Smooth muscle cell of the brain vasculature (primary cell): ENCODE results near the gene EFHD1.
"Not testable (repeated sequence)": the region's sequence is repeated elsewhere in the genome, so short reads cannot be mapped to it uniquely, and the experiment has no call there.

Experiments
- DNase-seq: peaks from one replicate; pipeline ENCODE4 v3.0.0-alpha.2; 2012; ENCODE audit warnings: low read depth, low spot score

Gene EFHD1

DNA sequence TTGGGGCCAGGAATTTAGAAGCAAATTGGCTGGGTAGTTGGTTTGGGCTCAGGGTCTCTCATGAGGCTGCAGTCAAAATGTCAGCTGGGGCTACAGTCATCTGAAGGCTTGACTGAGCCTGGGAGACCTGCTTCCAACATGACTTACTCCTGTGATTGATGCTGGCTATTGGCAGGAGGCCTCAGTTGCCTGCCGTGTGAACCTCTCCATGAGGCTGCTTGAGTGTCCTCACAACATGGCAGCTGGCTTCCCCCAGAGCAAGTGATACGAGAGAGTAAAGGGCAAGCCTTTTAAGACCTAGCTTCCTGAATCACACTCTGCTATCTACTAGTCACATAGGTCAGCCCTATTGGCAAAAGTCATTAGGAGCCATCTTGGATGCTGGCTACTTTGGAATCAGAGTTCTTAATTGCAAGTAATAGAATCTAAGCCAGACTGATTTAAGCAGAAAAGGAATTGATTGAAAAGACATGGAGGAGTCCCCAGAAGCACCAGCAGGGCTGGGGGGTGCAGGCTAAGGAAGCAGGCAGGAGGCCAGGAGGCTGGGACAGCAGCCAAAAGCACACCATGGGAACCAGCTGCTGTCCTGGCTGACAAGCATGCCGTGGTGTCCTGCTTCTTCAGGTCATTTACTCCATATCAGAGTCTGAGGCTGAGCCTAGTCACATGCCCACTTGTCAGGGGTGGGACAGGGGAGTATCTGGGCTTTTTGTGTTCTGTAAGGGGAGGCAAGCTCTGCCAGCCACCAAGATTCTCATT, 55.9 kb downstream of the EFHD1 start:
- peak; percentile 43 for DNase-seq

DNA sequence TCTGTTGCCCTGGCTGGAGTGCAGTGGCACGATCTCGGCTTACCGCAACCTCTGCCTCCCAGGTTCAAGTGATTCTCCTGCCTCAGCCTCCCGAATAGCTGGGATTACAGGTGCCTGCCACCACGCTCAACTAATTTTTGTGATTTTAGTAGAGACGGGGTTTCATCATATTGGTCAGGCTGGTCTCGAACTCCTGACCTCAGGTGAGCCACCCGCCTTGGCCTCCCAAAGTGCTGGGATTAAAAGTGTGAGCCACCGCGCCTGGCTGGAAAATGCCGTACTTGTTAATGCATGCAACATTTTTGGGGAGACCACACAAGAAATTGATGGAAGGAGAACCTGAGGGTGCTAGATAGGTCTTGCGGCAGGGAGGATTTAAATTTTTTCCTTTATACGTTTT, 57.7 kb downstream of the EFHD1 start:
- DNase-seq, result not testable (repeated sequence)

DNA sequence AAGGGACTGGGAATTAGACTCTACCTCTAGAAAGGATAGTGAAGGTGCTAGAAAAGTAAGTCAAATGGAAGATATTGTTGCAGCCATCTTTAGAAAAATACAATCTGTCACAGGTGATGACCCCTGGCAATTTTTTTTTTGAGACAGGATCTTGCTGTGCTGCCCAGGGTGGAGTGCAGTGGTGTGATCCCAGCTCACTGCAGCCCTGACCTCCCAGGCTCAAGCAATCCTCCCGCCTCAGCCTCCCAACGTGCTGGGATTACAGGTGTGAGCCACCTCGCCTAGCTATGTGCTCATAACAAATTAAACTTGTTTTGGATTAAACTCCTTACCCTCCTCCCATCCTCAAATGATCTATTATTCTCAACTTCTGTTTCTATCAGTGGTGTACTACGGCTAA, 59.9 kb downstream of the EFHD1 start:
- no peak for DNase-seq

DNA sequence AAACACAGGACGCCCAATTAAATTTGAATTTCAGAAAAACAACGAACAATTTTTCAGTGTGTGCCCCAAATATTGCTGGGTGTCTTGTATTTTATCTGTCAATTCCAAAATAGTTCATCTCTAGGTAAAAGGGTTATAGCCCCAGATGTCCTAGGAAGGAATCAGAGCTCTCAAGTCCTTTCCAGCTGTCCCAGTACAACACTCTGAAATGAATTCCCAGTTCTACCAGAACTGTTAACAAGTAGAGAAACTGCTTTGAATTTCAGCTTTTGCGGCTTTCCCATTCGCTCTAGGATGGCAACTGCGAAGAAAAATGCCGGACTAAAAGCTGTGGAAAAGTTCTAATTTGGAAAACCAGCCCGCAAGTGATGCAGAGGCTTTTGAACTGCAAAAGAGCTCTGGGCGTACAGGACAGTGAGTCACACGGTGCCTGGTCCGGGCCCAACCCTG, 63.2 kb downstream of the EFHD1 start:
- no peak for DNase-seq

DNA sequence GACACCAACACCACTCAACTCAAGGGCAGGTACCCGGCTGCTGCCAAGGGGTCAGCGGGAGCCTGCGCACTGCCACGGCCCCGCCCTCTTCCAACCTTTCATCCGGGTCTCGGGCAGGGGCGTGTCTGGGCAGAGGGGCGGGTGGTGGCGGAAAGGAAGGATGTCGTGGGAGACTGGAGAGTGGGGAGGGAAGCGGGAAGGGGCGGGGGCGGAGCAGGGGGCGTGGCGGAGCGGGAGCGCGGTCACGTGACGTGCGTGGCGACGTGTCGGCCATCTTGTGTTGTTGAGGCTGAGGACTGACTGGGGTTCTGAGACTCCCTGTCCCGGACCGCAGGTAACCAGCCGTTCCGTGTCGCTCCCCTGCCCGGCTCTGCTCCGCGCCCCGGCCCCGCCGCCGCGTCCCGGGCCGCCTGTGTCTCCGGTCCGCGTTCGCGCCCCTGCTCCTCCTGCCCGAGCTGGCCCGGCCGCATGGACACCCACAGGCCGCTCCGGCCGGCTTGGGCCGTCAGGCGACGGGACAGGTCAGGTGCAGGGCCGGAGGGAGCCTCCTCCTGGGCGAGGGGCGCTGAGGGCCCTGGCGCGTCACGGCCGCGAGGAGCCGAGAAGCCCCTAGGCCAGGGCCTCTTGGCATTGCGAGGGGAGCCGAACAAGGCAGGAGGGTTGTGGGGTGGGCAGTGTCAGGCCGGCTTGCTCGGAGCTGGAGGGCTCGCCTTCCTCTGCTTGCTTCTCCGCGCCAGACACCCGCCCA, 63.8 kb downstream of the EFHD1 start, which contains the start of gene GIGYF2:
GIGYF2 (plus strand) TSS at position 273 of the 748 bp plus-strand sequence. CDS start 37,867 bp downstream, outside the sequence.
- DNase-seq, result peak; percentile 81

DNA sequence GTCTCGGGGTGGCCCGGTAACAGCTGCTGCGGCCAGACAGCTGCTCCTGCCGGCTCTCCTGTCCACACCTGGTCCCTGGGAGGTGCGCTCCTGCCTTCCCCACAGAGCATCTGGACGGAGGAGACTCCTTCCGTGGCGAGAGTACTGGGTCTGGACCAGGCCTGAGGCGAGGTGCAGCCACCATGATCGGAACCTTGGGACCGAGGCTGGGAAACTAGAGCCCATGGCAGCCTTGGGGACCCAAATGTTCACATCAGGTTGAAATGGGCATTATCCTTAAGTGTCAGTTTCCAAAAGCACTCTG, 64.4 kb downstream of the EFHD1 start:
- DNase-seq, result no peak

DNA sequence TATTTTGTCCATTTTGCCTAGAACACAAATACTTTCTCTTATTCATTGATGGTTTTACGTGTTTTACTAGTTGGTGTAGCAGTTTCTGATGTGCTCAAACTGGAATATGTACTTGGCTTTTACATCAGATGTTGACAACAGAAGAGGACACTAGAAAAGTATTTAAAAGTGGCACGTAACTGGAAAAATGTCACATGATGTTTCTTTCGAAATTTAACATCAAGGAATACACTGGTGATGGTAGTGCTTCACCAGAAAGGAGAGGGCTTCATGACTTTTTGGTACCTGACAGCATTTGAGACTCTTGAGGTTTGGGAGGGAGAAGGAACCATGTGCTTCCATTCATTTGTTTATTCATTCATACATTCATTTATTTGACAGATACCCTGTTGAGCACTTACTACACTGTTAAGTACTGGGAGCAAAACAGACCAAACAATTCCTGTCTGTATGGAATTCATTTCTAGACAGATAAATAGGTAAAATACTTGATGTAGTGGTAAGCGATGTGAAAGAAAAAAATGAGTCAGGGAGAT, 65.2 kb downstream of the EFHD1 start:
- DNase-seq, result no peak

DNA sequence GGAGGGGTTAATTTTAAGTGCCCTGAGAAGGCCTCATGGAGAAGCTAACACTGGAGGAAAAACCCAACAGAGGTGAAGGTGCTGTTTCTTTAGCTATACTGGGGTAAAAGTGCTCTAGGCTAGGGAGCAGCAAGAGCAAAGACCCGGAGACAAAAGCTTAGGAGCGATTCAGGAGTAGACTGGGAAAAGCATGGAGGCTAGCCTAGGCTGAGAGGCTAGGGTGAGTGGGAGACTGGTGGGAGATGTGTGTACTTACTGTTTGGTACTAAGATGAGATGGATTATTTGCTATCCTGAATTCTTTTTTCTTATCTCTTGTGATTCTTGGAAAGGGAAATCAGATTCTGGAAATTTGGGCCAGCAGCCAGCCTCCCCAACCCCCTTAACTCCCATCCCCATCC, 65.7 kb downstream of the EFHD1 start:
- no peak for DNase-seq

DNA sequence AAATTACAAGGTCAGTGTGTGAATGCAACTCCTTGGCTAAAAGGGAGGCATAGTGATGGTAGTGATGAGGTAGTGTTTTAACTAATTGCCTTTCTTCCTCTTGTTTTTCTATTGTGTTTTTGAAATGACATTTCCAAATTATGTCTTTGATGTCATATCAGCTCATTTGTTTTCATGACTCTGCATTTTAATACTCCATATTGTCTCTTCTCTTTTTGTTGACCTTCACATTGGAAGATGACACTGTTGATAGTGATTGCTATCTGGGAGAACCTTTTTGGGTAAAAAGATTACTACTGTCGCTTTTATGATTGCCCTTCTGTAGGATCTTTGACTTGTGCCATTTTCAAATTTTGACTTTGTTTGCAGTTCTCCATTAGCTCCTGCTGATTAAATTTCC, 66.8 kb downstream of the EFHD1 start:
- no peak for DNase-seq

DNA sequence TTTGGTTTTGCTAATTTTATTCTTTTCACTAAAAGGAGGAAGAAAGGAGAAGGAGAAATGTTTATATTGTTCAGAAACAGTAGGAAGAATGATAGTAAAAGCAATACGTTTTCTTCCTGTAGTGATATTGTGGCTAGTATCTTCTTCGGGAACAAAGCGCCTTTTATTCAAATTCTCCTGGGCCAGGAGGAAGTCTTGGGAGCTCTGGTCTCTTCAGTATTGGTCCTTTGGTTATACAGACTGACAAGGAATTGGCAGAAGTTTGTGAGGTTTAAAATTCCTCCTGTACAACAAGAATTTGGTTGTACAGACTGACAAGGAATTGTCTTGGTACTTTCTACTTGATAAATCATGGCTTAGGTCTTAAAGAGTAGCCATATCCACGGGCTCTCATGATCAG, 73.7 kb downstream of the EFHD1 start:
- DNase-seq, result no peak

DNA sequence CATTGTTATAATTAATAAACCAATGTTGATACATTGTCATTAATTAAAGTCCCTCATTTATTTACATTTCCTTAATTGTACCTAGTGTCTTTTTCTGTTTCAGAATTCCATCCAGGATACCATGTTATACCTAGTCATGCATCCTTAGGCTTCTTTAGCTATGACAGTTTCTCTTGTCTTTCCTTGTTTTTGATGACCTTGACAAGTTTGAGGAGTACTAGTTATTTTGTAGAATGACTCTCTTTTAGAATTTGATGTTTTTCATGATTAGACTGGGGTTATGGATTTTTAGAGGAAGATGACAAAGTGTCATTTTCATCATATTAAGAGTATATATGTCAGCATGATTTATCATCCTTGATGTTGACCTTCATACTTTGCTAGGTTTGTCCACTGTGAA, 80.1 kb downstream of the EFHD1 start:
- no peak for DNase-seq

DNA sequence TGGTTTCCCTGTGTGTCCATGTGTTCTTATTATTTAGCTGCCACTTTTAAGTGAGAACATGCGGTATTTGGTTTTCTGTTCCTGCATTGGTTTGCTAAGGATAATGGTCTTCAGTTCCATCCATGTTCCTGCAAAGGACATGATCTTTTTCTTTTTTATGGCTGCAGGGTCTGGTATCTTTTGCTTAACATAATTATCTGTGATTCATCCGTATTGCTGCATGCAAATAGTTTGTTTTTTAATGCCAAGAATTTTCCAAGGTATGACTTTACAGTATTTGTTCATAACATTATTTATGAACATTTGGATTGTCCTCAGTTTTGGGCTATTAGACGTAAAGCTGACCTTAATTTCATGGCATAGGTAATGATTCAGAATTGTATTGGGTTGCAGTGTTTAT, 81.6 kb downstream of the EFHD1 start:
- no peak for DNase-seq

DNA sequence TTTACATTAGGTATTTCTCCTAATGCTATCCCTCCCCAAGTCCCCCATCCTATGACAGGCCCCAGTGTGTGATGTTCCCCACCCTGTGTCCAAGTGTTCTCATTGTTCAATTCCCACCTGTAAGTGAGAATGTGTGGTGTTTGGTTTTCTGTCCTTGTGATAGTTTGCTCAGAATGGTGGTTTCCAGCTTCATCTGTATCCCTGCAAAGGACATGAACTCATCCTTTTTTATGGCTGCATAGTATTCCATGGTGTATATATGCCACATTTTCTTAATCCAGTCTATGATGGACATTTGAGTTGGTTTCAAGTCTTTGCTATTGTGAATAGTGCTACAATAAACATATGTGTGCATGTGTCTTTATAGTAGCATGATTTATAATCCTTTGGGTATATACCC, 86.7 kb downstream of the EFHD1 start:
- not testable (repeated sequence) for DNase-seq

DNA sequence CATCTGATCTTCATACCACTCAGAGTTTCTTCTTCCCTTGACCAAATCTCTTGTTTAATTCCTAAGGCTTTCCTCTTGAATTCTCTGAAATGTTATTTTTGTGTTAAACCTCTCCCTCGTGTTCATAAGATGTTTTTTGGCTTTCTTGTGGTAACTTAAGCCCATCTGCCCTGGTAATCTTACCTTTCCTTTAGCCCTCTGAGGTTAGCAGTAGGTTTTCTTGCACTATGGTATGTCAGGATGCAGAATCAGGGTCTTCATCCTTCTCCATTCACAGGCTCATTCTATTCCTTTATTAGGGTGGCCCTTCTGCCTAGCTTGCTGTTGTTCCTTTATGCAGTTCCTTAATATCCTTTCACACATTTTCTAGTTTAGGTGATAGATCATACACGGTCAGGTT, 87.9 kb downstream of the EFHD1 start:
- no peak for DNase-seq

DNA sequence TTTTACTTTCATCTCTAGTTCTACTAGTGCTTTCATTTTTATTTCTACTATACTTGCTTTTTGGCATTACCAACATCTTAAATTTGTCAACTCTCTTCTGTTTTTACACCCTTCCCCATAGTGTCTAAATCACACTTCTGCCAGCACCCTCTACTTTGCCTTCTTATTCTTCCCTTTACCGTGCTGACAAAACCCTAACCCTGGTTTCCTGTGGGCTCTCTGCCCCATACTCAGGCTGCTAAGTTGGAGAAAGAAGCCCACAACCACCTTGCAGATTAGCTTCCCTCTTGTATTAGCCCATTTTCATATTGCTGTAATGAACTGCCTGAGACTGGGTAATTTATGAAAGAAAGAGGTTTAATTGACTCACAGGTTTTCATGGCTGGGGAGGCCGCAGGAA, 88.5 kb downstream of the EFHD1 start:
- DNase-seq, result no peak

DNA sequence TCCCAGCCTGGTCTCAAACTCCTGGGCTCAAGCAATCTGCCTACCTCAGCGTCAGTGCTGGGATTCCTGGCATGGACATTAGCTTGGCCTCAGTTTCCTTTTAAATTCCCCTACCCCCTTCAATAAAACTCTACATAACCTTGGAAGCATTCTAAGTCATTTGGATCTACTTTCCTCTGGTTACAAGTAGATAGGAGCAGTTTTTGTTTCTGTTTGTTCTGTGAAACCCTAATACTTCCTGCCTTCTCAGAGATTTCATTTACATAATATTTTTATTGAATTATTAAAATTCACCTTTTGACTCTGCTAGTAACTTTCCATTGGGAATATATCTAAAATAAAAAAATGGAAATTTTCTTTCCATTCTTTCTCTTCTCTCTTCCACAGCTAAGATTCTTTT, 89.6 kb downstream of the EFHD1 start:
- DNase-seq, result no peak

DNA sequence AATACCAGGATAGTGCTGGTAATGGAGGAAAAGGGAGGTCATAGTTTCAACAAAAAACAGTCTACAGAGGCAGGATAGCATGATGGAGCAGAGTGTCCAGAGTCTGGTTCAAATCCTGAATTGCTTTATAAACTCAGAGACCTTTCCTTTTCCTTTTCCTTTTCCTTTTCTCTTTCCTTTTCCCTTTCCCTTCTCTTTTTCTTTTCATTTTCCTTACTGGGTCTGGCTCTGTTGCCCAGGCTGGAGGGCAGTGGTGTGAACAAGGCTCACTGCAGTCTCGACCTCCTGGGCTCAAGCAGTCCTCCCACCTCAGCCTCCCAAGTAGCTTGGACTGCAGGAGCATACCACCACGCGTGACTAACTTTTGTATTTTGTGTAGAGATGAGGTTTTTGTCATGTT, 95.4 kb downstream of the EFHD1 start:
- no peak for DNase-seq

DNA sequence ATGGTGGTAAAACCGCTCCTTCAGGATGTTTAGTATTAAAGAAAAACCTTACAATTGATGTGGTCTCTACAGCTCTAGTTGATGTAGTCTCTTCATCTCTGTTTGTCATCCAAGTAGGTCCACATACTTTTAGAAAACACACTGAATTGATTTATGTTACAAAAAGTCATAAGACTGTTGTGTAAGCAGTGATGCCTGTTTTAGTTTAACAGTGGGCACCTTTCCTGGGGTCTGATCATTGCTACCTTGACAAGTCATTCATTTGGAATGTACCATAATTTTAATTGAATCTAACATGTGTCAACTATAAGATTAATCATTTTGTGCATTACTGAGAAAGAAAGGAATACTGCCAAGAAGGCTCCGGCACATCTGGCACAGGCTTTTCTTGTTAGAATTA, 98.1 kb downstream of the EFHD1 start:
- DNase-seq, result no peak
